ENCODE results near the gene LSAMP. TPM values are rescaled to one million over a fixed set of nuclear protein-coding genes. Genes with fewer than 3 reads are reported as not detected.

Gene LSAMP
- total RNA-seq, 2 donors from 2014 or later: 1.1 to 5.9 TPM

DNA sequence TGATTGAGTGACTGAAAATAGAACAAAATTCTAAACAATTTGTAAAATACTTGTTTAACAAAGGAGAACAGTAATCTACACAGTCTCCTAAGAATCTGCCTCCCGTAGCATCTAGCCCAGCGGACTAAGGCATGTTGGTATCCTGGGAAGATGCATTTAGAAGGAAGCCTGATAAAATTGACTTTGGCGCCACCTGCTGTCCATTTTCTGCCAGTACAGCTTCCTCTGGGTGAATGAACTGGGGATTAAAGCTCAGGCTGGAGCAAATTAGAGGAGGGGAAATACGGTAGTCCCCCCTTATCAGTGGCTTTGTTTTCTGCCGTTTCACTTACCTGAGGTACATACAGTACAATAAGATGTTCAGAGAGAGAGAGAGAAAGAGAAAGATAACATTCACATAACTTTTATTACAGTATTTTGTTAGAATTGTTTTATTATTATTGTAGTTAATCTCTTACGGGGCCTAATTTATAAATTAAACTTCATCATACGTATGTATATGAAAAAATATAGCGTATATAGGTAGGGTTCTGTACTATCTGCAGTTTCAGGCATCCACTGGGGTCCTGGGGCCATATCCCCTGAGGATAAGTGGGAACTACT, 630.4 kb downstream of the LSAMP start:
- Histone ChIP-seq H3K27me3 (no peaks in the 10 kb centered on the region), H3K36me3 (no peaks in the 10 kb centered on the region), H3K27ac (no peak overlapping the region), H3K9me3 (no peaks in the 10 kb centered on the region), H3K4me1 (no peaks in the 10 kb centered on the region), H3K4me3 (no peak overlapping the region), H3K9ac (ENCODE audit: low read depth in 2 of 2, low read length in 2 of 2) (no peak overlapping the region)
- intact Hi-C loops (cut with DNase I): no loop called here
- TF ChIP-seq, protein P1, sequence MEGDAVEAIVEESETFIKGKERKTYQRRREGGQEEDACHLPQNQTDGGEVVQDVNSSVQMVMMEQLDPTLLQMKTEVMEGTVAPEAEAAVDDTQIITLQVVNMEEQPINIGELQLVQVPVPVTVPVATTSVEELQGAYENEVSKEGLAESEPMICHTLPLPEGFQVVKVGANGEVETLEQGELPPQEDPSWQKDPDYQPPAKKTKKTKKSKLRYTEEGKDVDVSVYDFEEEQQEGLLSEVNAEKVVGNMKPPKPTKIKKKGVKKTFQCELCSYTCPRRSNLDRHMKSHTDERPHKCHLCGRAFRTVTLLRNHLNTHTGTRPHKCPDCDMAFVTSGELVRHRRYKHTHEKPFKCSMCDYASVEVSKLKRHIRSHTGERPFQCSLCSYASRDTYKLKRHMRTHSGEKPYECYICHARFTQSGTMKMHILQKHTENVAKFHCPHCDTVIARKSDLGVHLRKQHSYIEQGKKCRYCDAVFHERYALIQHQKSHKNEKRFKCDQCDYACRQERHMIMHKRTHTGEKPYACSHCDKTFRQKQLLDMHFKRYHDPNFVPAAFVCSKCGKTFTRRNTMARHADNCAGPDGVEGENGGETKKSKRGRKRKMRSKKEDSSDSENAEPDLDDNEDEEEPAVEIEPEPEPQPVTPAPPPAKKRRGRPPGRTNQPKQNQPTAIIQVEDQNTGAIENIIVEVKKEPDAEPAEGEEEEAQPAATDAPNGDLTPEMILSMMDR (IDR thresholded peaks at IDR 0.05): peak; percentile 80
- DNase-seq: peak; percentile 74

DNA sequence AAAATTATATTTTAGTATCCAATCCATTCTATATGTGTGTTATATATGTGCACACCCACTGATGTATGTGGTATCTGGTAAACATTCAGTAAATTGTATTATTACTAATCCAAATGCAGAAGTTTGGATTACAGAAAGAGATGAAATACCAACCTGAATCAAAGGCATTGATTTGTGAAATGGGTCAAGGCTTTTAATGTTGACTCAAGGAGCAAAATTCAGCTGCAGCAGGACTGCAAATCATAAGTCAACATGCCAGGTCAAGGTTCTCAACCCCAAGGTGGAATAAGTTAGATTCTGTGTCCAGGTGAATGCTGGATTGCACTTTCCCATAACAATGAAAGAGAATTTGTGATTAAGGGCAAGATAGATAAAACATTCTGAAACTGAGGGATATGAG, 631.3 kb downstream of the LSAMP start:
- no peaks in the 10 kb centered on the region for H3K4me1 ChIP-seq
- intact Hi-C loops (cut with DNase I): no loop called here
- no peaks in the 10 kb centered on the region for H3K9me3 ChIP-seq
- H3K36me3 ChIP-seq: no peaks in the 10 kb centered on the region
- TF ChIP-seq, protein P1 (IDR thresholded peaks at IDR 0.05): no peak
- no peak overlapping the region for H3K27ac ChIP-seq
- no peak overlapping the region for H3K9ac ChIP-seq (ENCODE audit: low read depth in 2 of 2, low read length in 2 of 2)
- no peak for DNase-seq
- no peaks in the 10 kb centered on the region for H3K27me3 ChIP-seq
- H3K4me3 ChIP-seq: no peak overlapping the region

DNA sequence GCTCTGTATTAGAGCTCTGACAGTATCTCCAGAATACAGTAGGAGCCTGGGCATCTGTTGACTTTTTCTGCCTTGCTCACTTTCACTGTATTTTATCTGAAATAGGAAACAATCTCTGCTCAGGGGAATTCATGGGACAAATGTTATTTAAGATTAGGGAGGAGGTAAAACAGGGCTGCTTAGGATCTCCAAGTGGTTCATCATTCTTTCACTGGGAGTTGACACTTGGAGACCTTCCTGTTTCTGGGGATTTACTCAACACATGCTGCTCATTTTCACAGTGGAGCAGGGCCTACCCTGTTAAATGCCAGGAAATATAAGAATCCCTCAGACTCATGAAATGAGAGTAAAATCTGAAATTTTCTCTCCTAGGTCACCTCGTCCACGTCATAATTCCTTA, 636.5 kb downstream of the LSAMP start:
- DNase-seq: no peak
- Histone ChIP-seq H3K4me1 (no peaks in the 10 kb centered on the region), H3K36me3 (no peaks in the 10 kb centered on the region), H3K9ac (ENCODE audit: low read depth in 2 of 2, low read length in 2 of 2) (no peak overlapping the region), H3K27me3 (no peaks in the 10 kb centered on the region), H3K9me3 (no peaks in the 10 kb centered on the region), H3K4me3 (no peak overlapping the region), H3K27ac (no peak overlapping the region)
- intact Hi-C loops (cut with DNase I): no loop called here
- TF ChIP-seq, protein P1 (IDR thresholded peaks at IDR 0.05): no peak

DNA sequence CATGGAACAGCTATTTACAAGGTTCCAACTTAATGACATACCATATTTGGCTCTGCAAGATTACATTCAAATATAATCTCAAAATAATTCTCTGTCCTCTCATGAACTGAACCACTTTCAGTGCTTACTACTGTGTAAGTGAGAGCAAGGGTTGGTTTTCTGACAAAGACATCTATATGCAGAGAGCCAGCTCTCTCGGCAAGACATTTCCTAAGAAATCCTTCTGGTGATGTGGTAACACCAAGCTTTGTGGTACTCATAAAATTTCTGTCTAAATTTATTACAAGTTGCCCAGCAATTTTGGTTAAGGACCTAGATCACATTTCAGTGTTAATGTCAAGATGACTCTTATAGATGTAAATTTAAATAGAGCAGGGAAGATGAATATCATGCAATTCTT, 637.0 kb downstream of the LSAMP start:
- H3K36me3 ChIP-seq: no peaks in the 10 kb centered on the region
- no peak overlapping the region for H3K27ac ChIP-seq
- H3K9me3 ChIP-seq: no peaks in the 10 kb centered on the region
- TF ChIP-seq, protein P1 (IDR thresholded peaks at IDR 0.05): no peak
- H3K9ac ChIP-seq (ENCODE audit: low read depth in 2 of 2, low read length in 2 of 2): no peak overlapping the region
- no peak for DNase-seq
- intact Hi-C loops (cut with DNase I): no loop called here
- H3K27me3 ChIP-seq: no peaks in the 10 kb centered on the region
- H3K4me3 ChIP-seq: no peak overlapping the region
- no peaks in the 10 kb centered on the region for H3K4me1 ChIP-seq

DNA sequence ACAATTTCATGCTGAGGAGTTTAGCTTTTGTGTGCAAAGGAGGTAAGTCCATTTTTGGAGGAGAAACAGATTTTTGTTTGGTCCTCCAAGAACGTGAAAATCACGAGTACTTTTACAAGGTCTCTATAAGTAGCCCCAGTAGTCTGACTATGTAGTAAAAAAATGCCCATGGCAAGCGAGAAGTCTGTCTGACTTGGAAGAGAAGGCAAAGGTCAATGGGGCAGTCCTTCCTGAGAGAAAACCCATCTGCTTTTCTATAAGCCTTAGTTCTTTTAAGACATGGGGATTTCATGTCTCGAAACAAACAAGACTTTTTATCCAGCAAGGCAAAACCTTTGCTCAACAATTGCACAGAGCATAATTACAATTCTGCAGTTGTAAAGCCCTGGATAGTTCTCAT, 638.8 kb downstream of the LSAMP start:
- Histone ChIP-seq H3K4me3 (no peak overlapping the region), H3K9ac (ENCODE audit: low read depth in 2 of 2, low read length in 2 of 2) (no peak overlapping the region), H3K27ac (no peak overlapping the region), H3K36me3 (no peaks in the 10 kb centered on the region), H3K4me1 (no peaks in the 10 kb centered on the region), H3K27me3 (peaks cover 4% of the 10 kb centered on the region), H3K9me3 (no peaks in the 10 kb centered on the region)
- DNase-seq: no peak
- TF ChIP-seq, protein P1 (IDR thresholded peaks at IDR 0.05): no peak
- intact Hi-C loops (cut with DNase I): no loop called here

Data from colonic mucosa (tissue), 4 donors.